Endothelial cell of umbilical vein (primary cell): ENCODE results near the gene KCNB1. TPM values are rescaled to one million over a fixed set of nuclear protein-coding genes. Genes with fewer than 3 reads are reported as not detected.

Experiments
- BruUV-seq: library from RNA; stranded (reverse); fragments of 400-500 nt; replicated peaks from 2 replicates; lab custom pipeline; 2021; lab: Mats Ljungman, UMichigan
- CTCF ChIA-PET: fragments of 300-600, 350-600 bp; sonication (Branson Sonifier 250); formaldehyde crosslinking; loops from one replicate; lab custom pipeline; 2021; ENCODE audit warnings: antibody characterized with exemption, inconsistent platforms; lab: Charles Lee
- POLR2A ChIA-PET: fragments of 300-600, 350-600 bp; sonication (Branson Sonifier 250); formaldehyde crosslinking; loops from one replicate; lab custom pipeline; 2021; ENCODE audit warnings: antibody characterized with exemption, inconsistent platforms; lab: Charles Lee
- DNase-seq: peaks from one replicate; pipeline ENCODE4 v3.0.0-alpha.2; 2011; ENCODE audit warnings: low read depth, low spot score
- FAIRE-seq: peaks from 2 replicates; lab custom pipeline; 2011; peaks lifted over from hg19 to GRCh38; lab: Jason Lieb, UNC
- H2AFZ ChIP-seq: 2 replicates; pipeline ENCODE4 v1.6.0; 2012; ENCODE audit warnings: low read depth, low read length, control low read depth, inconsistent platforms
- H3K27ac ChIP-seq: 2 replicates; pipeline ENCODE4 v1.5.1; 2011; ENCODE audit warnings: low read depth, mild to moderate bottlenecking, control low read depth, low read length, moderate library complexity; ENCODE audit not compliant: insufficient read depth
- H3K27me3 ChIP-seq, 2 experiments: 2 replicates each; pipeline versions ENCODE4 v1.6.0 to v1.6.1; 2011; ENCODE audit warnings: low read length in 2 of 2, mixed read lengths in 1 of 2; ENCODE audit not compliant: control insufficient read depth in 2 of 2, insufficient read depth in 2 of 2
- H3K36me3 ChIP-seq, 2 experiments: 2 replicates in 1 of 2; 3 replicates in 1 of 2; pipeline ENCODE4 v1.5.1; 2011; ENCODE audit warnings: low read length in 2 of 2, mild to moderate bottlenecking in 1 of 2, moderate library complexity in 1 of 2; ENCODE audit not compliant: control insufficient read depth in 2 of 2, insufficient read depth in 2 of 2; ENCODE audit errors: extremely low read depth in 1 of 2
- H3K4me1 ChIP-seq: 3 replicates; pipeline ENCODE4 v1.5.1; 2011; ENCODE audit warnings: mild to moderate bottlenecking, low read length; ENCODE audit not compliant: control insufficient read depth, insufficient read depth; ENCODE audit errors: extremely low read depth
- H3K4me2 ChIP-seq: 2 replicates; pipeline ENCODE4 v1.6.1; 2011; ENCODE audit warnings: low read length, control low read depth, mixed read lengths; ENCODE audit not compliant: insufficient read depth
- H3K4me3 ChIP-seq, 3 experiments: fragments of 200-600 bp in 1 of 3; sonication (generic), shearing (Covaris generic) in 1 of 3; replicated peaks in 1 of 3; 2 replicates each; pipeline ENCODE4 v1.5.1; 2011 to 2016; ENCODE audit warnings: control low read depth in 3 of 3, low read length in 3 of 3, mild to moderate bottlenecking in 2 of 3, inconsistent platforms in 1 of 3, low read depth in 1 of 3, moderate library complexity in 1 of 3; ENCODE audit not compliant: insufficient read depth in 1 of 3
- H3K79me2 ChIP-seq: 2 replicates; pipeline ENCODE4 v1.6.0; 2012; ENCODE audit warnings: low read length, inconsistent platforms; ENCODE audit not compliant: control insufficient read depth, insufficient read depth
- H3K9ac ChIP-seq: replicated peaks from 2 replicates; pipeline ENCODE3; 2011; ENCODE audit warnings: low read length, control low read depth; ENCODE audit not compliant: insufficient read depth; ENCODE audit errors: extremely low read depth
- H3K9me1 ChIP-seq: replicated peaks from 3 replicates; pipeline ENCODE4 v1.6.0; 2011; ENCODE audit warnings: mild to moderate bottlenecking, low read length; ENCODE audit not compliant: control insufficient read depth, insufficient read depth; ENCODE audit errors: extremely low read depth
- H3K9me3 ChIP-seq: replicated peaks from 2 replicates; pipeline ENCODE4 v1.5.1; 2012; ENCODE audit warnings: low read length, inconsistent platforms; ENCODE audit not compliant: control insufficient read depth, insufficient read depth
- H4K20me1 ChIP-seq: replicated peaks from 2 replicates; pipeline ENCODE3; 2011; ENCODE audit warnings: mild to moderate bottlenecking, low read length; ENCODE audit not compliant: control insufficient read depth, insufficient read depth; ENCODE audit errors: extremely low read depth
- EZH2 ChIP-seq: IDR thresholded peaks from 2 replicates; pipeline ENCODE4 v1.6.1; 2012; ENCODE audit warnings: borderline replicate concordance, low read depth, mild to moderate bottlenecking, moderate library complexity, low read length, inconsistent platforms; ENCODE audit not compliant: severe bottlenecking
- GATA2 ChIP-seq: IDR thresholded peaks from 2 replicates; pipeline ENCODE4 v1.7.0; 2011; ENCODE audit warnings: low read depth, mild to moderate bottlenecking, moderate library complexity, mixed read lengths, low read length; ENCODE audit not compliant: insufficient read length, insufficient read depth
- JUN ChIP-seq: IDR thresholded peaks from 2 replicates; pipeline ENCODE4 v1.6.1; 2011; ENCODE audit warnings: borderline replicate concordance, low read depth; ENCODE audit not compliant: insufficient read length, insufficient read depth
- MYC ChIP-seq: IDR thresholded peaks from one replicate; pipeline ENCODE4 v1.6.1; 2011; ENCODE audit warnings: mild to moderate bottlenecking, low read depth, low read length
- POLR2AphosphoS5 ChIP-seq: IDR thresholded peaks from 2 replicates; pipeline ENCODE4 v1.6.1; 2012; ENCODE audit warnings: low read depth, mild to moderate bottlenecking, control low read depth, low read length, moderate library complexity; ENCODE audit not compliant: insufficient read depth
- dilution Hi-C: fragments of 300-500 bp; cut with MboI; formaldehyde crosslinking; loops from one replicate; pipeline ENCODE4 v1.15.0; 2019; ENCODE audit warnings: low sequenced_read_pairs; ENCODE audit not compliant: extremely low pct_ligation_motif_present
- intact Hi-C: fragments of 100-400 bp; cut with micrococcal nuclease; formaldehyde crosslinking; loops from one replicate; pipeline ENCODE4 v1.10.0; 2022
- polyA plus RNA-seq, 4 experiments: library from polyadenylated mRNA; depleted of rRNA in 3 of 4; stranded (reverse) in 3 of 4; unstranded in 1 of 4; fragments of >200 nt; gene quantifications; 2 replicates each; pipeline versions ENCODE4 v1.2.1 to v1.2.3, GENCODE V29; 2011 to 2012; ENCODE audit warnings: missing spikeins in 1 of 4
- total RNA-seq: library from RNA; stranded (reverse); gene quantifications from 2 replicates; pipeline ENCODE4 v1.2.3, GENCODE V29; 2021
- TF ChIP-seq, protein P1 (sequence below): IDR thresholded peaks from 2 replicates; pipeline ENCODE4 v1.6.1; 2011; ENCODE audit not compliant: insufficient read depth, insufficient read length

Gene KCNB1
- total and polyA plus RNA-seq, 2 donors (not counting 3 experiments of a cell fraction or from before 2014, with no cell fraction given), result not detected

- Histone ChIP-seq H3K27ac (no peak overlapping the region), H3K9me3 (no peaks in the 10 kb centered on the region), H4K20me1 (no peaks in the 10 kb centered on the region), H3K4me1 (no peaks in the 10 kb centered on the region), H3K27me3 (peaks cover 0 to 2% of the 10 kb centered on the region in 2 experiments), H3K9ac (no peak overlapping the region), H3K4me3 (no peak overlapping the region), H2AFZ (no peak overlapping the region), H3K36me3 (no peaks in the 10 kb centered on the region), H3K79me2 (no peaks in the 10 kb centered on the region), H3K9me1 (no peaks in the 10 kb centered on the region), H3K4me2 (no peak overlapping the region)
- FAIRE-seq, result no peak
- POLR2A ChIA-PET, result no interaction called here
- no peak for TF ChIP-seq GATA2
- TF ChIP-seq EZH2, result no peak
- no peak for TF ChIP-seq POLR2AphosphoS5
- TF ChIP-seq, protein P1, sequence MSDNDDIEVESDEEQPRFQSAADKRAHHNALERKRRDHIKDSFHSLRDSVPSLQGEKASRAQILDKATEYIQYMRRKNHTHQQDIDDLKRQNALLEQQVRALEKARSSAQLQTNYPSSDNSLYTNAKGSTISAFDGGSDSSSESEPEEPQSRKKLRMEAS, result no peak
- no peak for TF ChIP-seq JUN
- no peak for TF ChIP-seq MYC
- DNase-seq, result no peak
- CTCF ChIA-PET, result no interaction called here
- dilution Hi-C loops (no loop called here), intact Hi-C loops (no loop called here)
- BruUV-seq, result no TSS peak
Observed at GRCh38 chr20:49446080-49446479, 36.4 kb downstream of the KCNB1 start.

- peak; percentile 12 for FAIRE-seq
- ChIA-PET POLR2A (no interaction called here), CTCF (interaction anchor here (0.9 to 1.3 kb wide), 2 partner anchors 39 to 63 kb away, joined by 3 to 7 read pairs; no protein-coding TSS in a partner anchor)
- DNase-seq, result peak; percentile 64
- no peaks in the 10 kb centered on the region for H3K9me3 ChIP-seq
- TF ChIP-seq, protein P1, result no peak
- TF ChIP-seq EZH2, result peak; percentile 2
- TF ChIP-seq GATA2, result peak; percentile 18
- H3K27me3 ChIP-seq, result peaks cover 0 to 2% of the 10 kb centered on the region in 2 experiments
- intact Hi-C loops (no loop called here), dilution Hi-C loops (no loop called here)
- H3K4me1 ChIP-seq, result no peaks in the 10 kb centered on the region
- no TSS peak for BruUV-seq
- H3K4me3 ChIP-seq, result no peak overlapping the region
- no peak overlapping the region for H3K9ac ChIP-seq
- H3K27ac ChIP-seq, result no peak overlapping the region
- H3K4me2 ChIP-seq, result no peak overlapping the region
- H3K9me1 ChIP-seq, result no peaks in the 10 kb centered on the region
- H2AFZ ChIP-seq, result no peak overlapping the region
- no peaks in the 10 kb centered on the region for H3K36me3 ChIP-seq
- H4K20me1 ChIP-seq, result no peaks in the 10 kb centered on the region
- H3K79me2 ChIP-seq, result no peaks in the 10 kb centered on the region
Observed at GRCh38 chr20:49445176-49445575, 37.3 kb downstream of the KCNB1 start.
